ENCODE measurements around the gene CDK2. TPM values are rescaled to one million over a fixed set of nuclear protein-coding genes. Genes with fewer than 3 reads are reported as not detected.

Gene CDK2
- total and polyA plus RNA-seq, 4 donors = 5.1 to 22.6 (median 8.0) TPM

GRCh38 chr12:55972042-55972441, 5.4 kb downstream of the CDK2 start (continued):
- no peak for TF ChIP-seq MAX (IDR thresholded peaks at IDR 0.05)
- TF ChIP-seq EGR1 (IDR thresholded peaks at IDR 0.05; ENCODE audit: low read depth in 2 of 2) = no peak

GRCh38 chr12:55972456-55972855, 5.8 kb downstream of the CDK2 start:
- TF ChIP-seq RXRA (IDR thresholded peaks at IDR 0.05) (no peak), MAX (IDR thresholded peaks at IDR 0.05) (no peak), NR2F2 (IDR thresholded peaks at IDR 0.05) (no peak), GABPA (IDR thresholded peaks at IDR 0.05 in 1 of 2, conservative IDR thresholded peaks at IDR 0.05 in 1 of 2) (no peak), HNF4G (IDR thresholded peaks at IDR 0.05) (no peak), RAD21 (IDR thresholded peaks at IDR 0.05) (no peak), FOXA2 (IDR thresholded peaks at IDR 0.05) (no peak), SP1 (IDR thresholded peaks at IDR 0.05) (no peak), HNF4A (conservative IDR thresholded peaks at IDR 0.05) (no peak), JUND (IDR thresholded peaks at IDR 0.05) (no peak), REST (IDR thresholded peaks at IDR 0.05) (no peak)
- H3K36me3 ChIP-seq (ENCODE audit: control insufficient read depth in 4 of 4, insufficient read depth in 3 of 4, low read depth in 1 of 4, low read length in 3 of 4) = peaks cover 0 to 4% (median 0%) of the 10 kb centered on the region in 4 donors
- peaks cover 9 to 34% (median 22%) of the 10 kb centered on the region in 4 donors for H3K4me1 ChIP-seq (ENCODE audit: control insufficient read depth in 4 of 4, insufficient read depth in 4 of 4, low read length in 3 of 4)
- H3K4me3 ChIP-seq (ENCODE audit: low read depth in 1 of 3, low read length in 3 of 3) = peak overlapping the region; percentile 60 to 88 (median 79)
- H3K27me3 ChIP-seq (ENCODE audit: control insufficient read depth in 4 of 4, insufficient read depth in 4 of 4, low read length in 3 of 4) = no peaks in the 10 kb centered on the region
- 24% methylated on average over 1 of the region's 1 CpG for WGBS
- no peak for DNase-seq (ENCODE audit: low spot score)
- H3K9me3 ChIP-seq (ENCODE audit: control insufficient read depth in 4 of 4, low read length in 3 of 4) = no peaks in the 10 kb centered on the region
- H3K27ac ChIP-seq (ENCODE audit: low read depth in 1 of 2, low read length in 2 of 2) = peak overlapping the region; percentile 88 to 93
- H3K9ac ChIP-seq (ENCODE audit: low read depth in 1 of 2, low read length in 2 of 2) = peak overlapping the region; percentile 91

GRCh38 chr12:55972911-55973598, 6.4 kb downstream of the CDK2 start:
- WGBS = under 1% methylated on average over 18 of the region's 18 CpGs
- no peaks in the 10 kb centered on the region for H3K27me3 ChIP-seq (ENCODE audit: control insufficient read depth in 4 of 4, insufficient read depth in 4 of 4, low read length in 3 of 4)
- peak overlapping the region; percentile 60 to 88 (median 79) for H3K4me3 ChIP-seq (ENCODE audit: low read depth in 1 of 3, low read length in 3 of 3)
- DNase-seq (ENCODE audit: low spot score) = peak; percentile 56
- H3K36me3 ChIP-seq (ENCODE audit: control insufficient read depth in 4 of 4, insufficient read depth in 3 of 4, low read depth in 1 of 4, low read length in 3 of 4) = peaks cover 0 to 4% (median 0%) of the 10 kb centered on the region in 4 donors
- peaks cover 7 to 30% (median 21%) of the 10 kb centered on the region in 4 donors for H3K4me1 ChIP-seq (ENCODE audit: control insufficient read depth in 4 of 4, insufficient read depth in 4 of 4, low read length in 3 of 4)
- H3K9ac ChIP-seq (ENCODE audit: low read depth in 1 of 2, low read length in 2 of 2) = peak overlapping the region; percentile 91
- peak overlapping the region; percentile 88 to 93 for H3K27ac ChIP-seq (ENCODE audit: low read depth in 1 of 2, low read length in 2 of 2)
- H3K9me3 ChIP-seq (ENCODE audit: control insufficient read depth in 4 of 4, low read length in 3 of 4) = no peaks in the 10 kb centered on the region
- TF ChIP-seq HNF4G (IDR thresholded peaks at IDR 0.05) = no peak
- TF ChIP-seq MAX (IDR thresholded peaks at IDR 0.05) = peak; percentile 32
- peak; percentile 78 for TF ChIP-seq REST (IDR thresholded peaks at IDR 0.05)
- TF ChIP-seq CTCF (IDR thresholded peaks at IDR 0.05; ENCODE audit: low read depth, low read length, missing input control) = no peak
- peak; percentile 31 for TF ChIP-seq TAF1 (conservative IDR thresholded peaks at IDR 0.05)
- no peak for TF ChIP-seq HNF4A (conservative IDR thresholded peaks at IDR 0.05)
- no peak for TF ChIP-seq YY1 (IDR thresholded peaks at IDR 0.05)
- no peak for TF ChIP-seq EGR1 (IDR thresholded peaks at IDR 0.05; ENCODE audit: low read depth in 2 of 2)
- TF ChIP-seq RXRA (IDR thresholded peaks at IDR 0.05) = no peak
- TF ChIP-seq NR2F2 (IDR thresholded peaks at IDR 0.05) = no peak
- TF ChIP-seq ATF3 (IDR thresholded peaks at IDR 0.05) = no peak
- peak; percentile 15 to 29 for TF ChIP-seq RAD21 (IDR thresholded peaks at IDR 0.05)
